Parathyroid adenoma (tissue), 2 donors: ENCODE results near the gene SNAI3.

ENCODE experiments used
- H2AFZ ChIP-seq: fragments of 300-600 bp; sonication (generic); one replicate; pipeline ENCODE4 v1.7.0; 2017; ENCODE audit warnings: antibody characterized with exemption, mild to moderate bottlenecking
- H3K27ac ChIP-seq: fragments of 300-600 bp; sonication (generic); one replicate; pipeline ENCODE4 v1.7.0; 2017
- H3K27me3 ChIP-seq: fragments of 300-600 bp; sonication (generic); one replicate; pipeline ENCODE4 v1.7.0; 2017; ENCODE audit warnings: low read length; ENCODE audit not compliant: control insufficient read depth, insufficient read depth
- H3K36me3 ChIP-seq: fragments of 300-600 bp; sonication (generic); one replicate; pipeline ENCODE4 v1.7.0; 2017; ENCODE audit warnings: low read length; ENCODE audit not compliant: control insufficient read depth, insufficient read depth
- H3K4me1 ChIP-seq: fragments of 300-600 bp; sonication (generic); one replicate; pipeline ENCODE4 v1.7.0; 2017; ENCODE audit warnings: control low read depth
- H3K4me2 ChIP-seq: fragments of 300-600 bp; sonication (generic); one replicate; pipeline ENCODE4 v1.7.0; 2017; ENCODE audit warnings: low read length
- H3K4me3 ChIP-seq: fragments of 300-600 bp; sonication (generic); one replicate; pipeline ENCODE4 v1.7.0; 2017; ENCODE audit warnings: low read depth, low read length
- H3K79me2 ChIP-seq: fragments of 300-600 bp; sonication (generic); one replicate; pipeline ENCODE4 v1.7.0; 2017; ENCODE audit warnings: control low read depth
- H3K9ac ChIP-seq: fragments of 300-600 bp; sonication (generic); one replicate; pipeline ENCODE4 v1.7.0; 2017; ENCODE audit warnings: mild to moderate bottlenecking
- H3K9me3 ChIP-seq: fragments of 300-600 bp; sonication (generic); one replicate; pipeline ENCODE4 v1.7.0; 2017; ENCODE audit warnings: low read length; ENCODE audit not compliant: control insufficient read depth
- TF ChIP-seq, protein P1 (sequence below): fragments of 300-600 bp; sonication (generic); IDR thresholded peaks from one replicate; pipeline ENCODE4 v1.7.0; 2017; ENCODE audit warnings: antibody characterized with exemption, mild to moderate bottlenecking
- donor health status: primary hyperparathyroidism.

Gene SNAI3

GRCh38 chr16:88703486-88704309 is 17.4 kb upstream of the SNAI3 start:
- H3K4me2 ChIP-seq = no peak overlapping the region
- H3K4me1 ChIP-seq = peaks cover 10% of the 10 kb centered on the region
- no peaks in the 10 kb centered on the region for H3K36me3 ChIP-seq
- H3K9ac ChIP-seq = no peak overlapping the region
- H3K9me3 ChIP-seq = no peaks in the 10 kb centered on the region
- H3K79me2 ChIP-seq = peaks cover 18% of the 10 kb centered on the region
- no peak overlapping the region for H3K4me3 ChIP-seq
- H3K27ac ChIP-seq = peak overlapping the region; percentile 3
- H2AFZ ChIP-seq = no peak overlapping the region
- TF ChIP-seq, protein P1, sequence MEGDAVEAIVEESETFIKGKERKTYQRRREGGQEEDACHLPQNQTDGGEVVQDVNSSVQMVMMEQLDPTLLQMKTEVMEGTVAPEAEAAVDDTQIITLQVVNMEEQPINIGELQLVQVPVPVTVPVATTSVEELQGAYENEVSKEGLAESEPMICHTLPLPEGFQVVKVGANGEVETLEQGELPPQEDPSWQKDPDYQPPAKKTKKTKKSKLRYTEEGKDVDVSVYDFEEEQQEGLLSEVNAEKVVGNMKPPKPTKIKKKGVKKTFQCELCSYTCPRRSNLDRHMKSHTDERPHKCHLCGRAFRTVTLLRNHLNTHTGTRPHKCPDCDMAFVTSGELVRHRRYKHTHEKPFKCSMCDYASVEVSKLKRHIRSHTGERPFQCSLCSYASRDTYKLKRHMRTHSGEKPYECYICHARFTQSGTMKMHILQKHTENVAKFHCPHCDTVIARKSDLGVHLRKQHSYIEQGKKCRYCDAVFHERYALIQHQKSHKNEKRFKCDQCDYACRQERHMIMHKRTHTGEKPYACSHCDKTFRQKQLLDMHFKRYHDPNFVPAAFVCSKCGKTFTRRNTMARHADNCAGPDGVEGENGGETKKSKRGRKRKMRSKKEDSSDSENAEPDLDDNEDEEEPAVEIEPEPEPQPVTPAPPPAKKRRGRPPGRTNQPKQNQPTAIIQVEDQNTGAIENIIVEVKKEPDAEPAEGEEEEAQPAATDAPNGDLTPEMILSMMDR = no peak
- no peaks in the 10 kb centered on the region for H3K27me3 ChIP-seq

- TF ChIP-seq, protein P1 = no peak
- H2AFZ ChIP-seq = no peak overlapping the region
- no peak overlapping the region for H3K4me3 ChIP-seq
- no peaks in the 10 kb centered on the region for H3K27me3 ChIP-seq
- H3K4me2 ChIP-seq = no peak overlapping the region
- no peaks in the 10 kb centered on the region for H3K9me3 ChIP-seq
- no peak overlapping the region for H3K27ac ChIP-seq
- H3K79me2 ChIP-seq = peaks cover 13% of the 10 kb centered on the region
- H3K4me1 ChIP-seq = peaks cover 10% of the 10 kb centered on the region
- H3K9ac ChIP-seq = no peak overlapping the region
- no peaks in the 10 kb centered on the region for H3K36me3 ChIP-seq
Observed at GRCh38 chr16:88702371-88703210, 16.3 kb upstream of the SNAI3 start.

DNA sequence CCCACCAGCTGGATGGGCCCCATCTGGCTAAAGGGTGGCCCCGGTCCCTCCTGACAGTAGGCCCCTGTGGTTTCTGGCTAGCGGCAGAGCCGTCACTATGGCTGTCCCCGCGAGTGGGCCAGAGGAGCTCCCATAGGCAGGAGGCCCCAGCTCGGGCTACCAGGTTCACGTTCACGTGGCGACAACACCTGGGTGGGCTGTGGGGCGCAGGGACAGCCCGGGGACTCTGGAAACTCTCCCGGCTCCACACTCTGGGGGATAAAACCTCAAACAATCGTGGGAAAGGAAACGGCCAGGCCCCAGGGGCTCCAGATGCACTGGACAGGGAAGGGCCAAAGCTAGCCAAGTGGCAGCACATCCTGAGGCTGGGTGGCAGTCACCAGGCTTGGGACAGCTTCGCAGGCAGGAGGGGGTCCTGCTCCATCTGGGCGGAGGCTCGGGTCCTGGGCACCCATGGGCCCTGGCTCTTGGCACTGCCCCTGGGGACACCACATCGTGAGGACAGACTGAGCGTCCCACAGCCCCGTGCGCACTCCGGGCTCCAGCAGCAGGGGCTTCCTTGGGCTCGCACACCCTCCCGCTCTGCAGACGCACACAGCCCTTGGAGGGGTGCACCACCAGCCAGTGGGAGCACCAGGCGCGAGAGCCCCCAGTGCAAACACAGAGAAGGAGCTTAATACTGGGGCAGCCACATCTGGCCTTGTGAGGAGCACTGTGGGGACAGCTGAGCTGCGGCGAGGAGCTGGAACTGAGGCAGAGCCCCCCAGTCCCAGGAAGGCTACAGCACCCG is 15.5 kb upstream of the SNAI3 start:
- Histone ChIP-seq H3K4me1 (peaks cover 5% of the 10 kb centered on the region), H3K9me3 (no peaks in the 10 kb centered on the region), H3K9ac (no peak overlapping the region), H2AFZ (no peak overlapping the region), H3K79me2 (peaks cover 13% of the 10 kb centered on the region), H3K4me2 (no peak overlapping the region), H3K27me3 (no peaks in the 10 kb centered on the region), H3K27ac (no peak overlapping the region), H3K4me3 (no peak overlapping the region), H3K36me3 (no peaks in the 10 kb centered on the region)
- TF ChIP-seq, protein P1 = no peak

DNA sequence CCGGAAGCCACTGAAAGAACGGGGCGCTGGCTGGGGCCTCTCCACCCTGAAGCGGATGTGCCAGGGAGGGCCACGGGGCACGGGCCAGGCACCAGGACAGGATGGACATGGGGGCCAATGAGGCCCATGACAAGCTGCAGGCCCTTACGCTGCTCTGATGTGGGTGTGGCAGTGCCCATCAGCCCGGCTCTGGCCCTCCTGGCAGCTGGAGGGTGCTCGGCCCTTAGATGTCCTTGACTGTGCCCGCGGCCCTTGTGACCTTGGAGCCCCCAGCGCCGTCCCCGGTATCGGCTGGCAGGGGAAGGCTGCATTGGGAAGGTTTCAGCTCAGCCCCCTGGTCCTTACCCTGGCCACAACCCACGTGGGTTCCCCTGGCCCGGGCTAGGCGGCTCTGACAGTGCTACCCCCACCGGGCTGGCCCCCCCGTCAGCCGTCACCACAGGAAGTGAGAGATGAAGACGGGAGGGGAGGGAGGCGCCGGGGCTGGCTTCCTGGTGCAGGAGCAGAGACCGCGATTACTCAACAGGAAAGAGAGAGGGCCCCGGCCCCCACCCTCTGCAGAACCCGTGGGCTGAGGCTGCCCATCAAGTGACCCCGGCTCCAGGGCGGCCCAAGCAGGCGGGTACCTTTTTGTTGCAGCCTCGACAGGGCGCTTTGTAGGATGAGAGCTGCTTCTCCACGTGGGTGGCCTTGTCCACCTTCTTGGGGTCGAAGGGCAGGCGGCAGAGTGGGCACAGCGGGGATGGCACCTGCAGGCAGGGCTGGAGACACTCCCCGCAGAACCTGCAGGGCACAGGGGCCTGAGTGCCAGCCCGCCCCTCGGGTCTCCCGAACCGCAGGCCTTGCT is 14.6 kb upstream of the SNAI3 start:
- no peak overlapping the region for H3K4me2 ChIP-seq
- peaks cover 13% of the 10 kb centered on the region for H3K79me2 ChIP-seq
- no peaks in the 10 kb centered on the region for H3K27me3 ChIP-seq
- peaks cover 5% of the 10 kb centered on the region for H3K4me1 ChIP-seq
- no peaks in the 10 kb centered on the region for H3K36me3 ChIP-seq
- no peak overlapping the region for H3K4me3 ChIP-seq
- H2AFZ ChIP-seq = no peak overlapping the region
- no peaks in the 10 kb centered on the region for H3K9me3 ChIP-seq
- peak overlapping the region; percentile 44 for H3K27ac ChIP-seq
- TF ChIP-seq, protein P1 = no peak
- H3K9ac ChIP-seq = no peak overlapping the region
